GM21723 (cell line): ENCODE data around the gene CHST13.

Experiments used
- ATAC-seq: cut with Tn5 transposase; IDR thresholded peaks from one replicate; pipeline ENCODE4 v1.9.1; 2021; ENCODE audit warnings: mild to moderate bottlenecking, moderate library complexity; ENCODE audit not compliant: unreplicated experiment

CHST13 gene

DNA sequence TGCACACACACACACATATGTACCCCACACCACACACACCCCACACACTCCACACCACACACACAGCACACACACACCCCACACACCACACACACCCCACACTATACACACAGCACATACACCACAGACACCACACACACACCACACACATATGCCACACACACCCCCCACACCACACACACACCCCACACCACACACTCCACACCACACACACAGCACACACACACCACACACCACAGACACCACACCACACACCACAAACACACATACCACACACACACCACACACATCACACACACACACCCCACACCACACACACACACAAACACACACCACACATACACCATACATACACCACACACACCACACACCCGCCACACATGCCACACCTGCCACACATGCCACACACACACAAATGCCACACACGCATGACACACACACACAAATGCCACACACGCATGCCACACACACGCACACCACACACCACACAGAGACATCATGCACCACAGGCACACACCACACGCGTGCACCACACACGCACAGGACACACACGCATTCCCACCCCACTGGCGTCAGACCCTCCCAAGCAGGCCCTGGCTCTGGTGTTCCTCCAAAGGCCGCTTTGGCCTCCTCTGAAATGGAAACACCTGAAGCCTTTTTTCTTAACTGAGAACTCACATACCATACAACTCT lies 15.7 kb downstream of the CHST13 start:
- ATAC-seq, result no peak

DNA sequence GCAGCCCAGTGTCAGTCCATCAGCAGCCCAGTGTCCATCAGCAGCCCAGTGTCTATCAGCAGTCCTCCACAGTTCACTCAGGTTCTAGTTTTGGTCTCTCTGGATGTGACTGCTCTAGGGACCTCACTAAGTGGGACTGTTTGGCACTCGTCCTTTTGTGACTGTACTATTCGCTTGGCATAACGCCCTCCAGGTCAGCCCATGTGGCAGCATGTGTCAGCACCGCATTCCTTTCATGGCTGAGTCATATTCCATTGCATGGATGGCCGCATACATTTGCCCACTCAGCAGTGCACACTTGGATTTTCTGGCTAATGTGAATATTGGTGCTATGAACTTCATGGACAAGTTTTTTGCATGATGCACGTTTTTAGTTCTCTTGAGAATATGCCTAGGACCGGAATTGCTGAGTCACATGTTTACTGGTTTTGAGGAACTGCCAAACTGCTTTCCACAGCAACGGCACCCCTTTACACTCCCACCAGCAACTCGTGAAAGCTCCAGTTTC lies 16.4 kb downstream of the CHST13 start:
- no peak for ATAC-seq

DNA sequence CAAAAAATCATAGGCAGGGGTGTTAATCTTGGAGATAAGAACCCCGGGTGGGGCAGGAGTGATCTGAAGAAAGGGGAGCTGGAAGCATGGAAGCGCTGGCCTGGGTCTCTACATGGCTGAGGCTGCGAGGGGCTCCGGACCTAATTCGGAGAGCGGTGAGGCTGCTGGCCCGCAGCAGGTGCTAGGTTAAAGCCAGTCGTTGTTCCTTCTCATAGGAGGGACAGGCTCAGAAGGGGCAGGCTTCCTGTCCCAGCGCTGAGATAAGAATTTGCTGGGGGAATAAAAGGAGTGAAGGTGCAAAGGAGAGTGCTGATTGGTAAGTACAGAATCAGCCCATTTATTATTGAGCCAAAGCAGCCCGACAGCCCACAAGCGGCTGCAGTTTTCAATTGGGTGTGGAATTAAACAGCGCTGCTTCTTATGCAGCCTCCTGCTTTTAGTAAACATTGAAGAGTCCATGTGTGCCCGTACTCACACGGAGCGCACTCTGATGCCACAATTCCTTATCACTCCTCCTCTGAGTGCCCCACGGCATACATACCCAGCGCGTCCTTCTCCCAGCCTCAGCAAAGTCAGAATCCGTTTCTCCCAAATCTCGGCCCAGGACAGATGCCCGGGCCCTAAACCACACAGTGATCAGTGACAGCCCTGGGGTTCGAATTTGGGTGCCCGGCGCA lies 17.1 kb downstream of the CHST13 start:
- no peak for ATAC-seq

DNA sequence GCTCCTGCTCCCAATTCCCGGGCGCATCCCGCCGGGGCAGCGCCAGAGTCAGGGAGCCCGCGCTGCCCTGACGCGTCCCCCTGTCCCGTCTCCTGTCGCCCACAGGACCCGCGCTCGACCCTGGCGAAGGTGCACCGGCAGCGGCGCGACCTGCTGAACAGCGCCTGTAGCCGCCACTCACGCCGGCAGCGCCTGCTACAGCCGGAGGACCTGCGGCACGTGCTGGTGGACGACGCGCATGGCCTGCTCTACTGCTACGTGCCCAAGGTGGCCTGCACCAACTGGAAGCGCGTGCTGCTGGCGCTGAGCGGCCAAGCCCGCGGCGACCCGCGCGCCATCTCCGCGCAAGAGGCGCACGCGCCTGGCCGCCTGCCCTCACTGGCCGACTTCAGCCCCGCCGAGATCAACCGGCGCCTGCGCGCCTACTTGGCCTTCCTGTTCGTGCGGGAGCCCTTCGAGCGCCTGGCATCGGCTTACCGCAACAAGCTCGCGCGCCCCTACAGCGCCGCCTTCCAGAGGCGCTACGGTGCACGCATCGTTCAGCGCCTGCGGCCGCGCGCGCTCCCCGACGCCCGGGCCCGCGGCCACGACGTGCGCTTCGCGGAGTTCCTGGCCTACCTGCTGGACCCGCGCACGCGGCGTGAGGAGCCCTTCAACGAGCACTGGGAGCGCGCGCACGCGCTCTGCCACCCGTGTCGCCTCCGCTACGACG lies 17.8 kb downstream of the CHST13 start:
- ATAC-seq, result no peak

DNA sequence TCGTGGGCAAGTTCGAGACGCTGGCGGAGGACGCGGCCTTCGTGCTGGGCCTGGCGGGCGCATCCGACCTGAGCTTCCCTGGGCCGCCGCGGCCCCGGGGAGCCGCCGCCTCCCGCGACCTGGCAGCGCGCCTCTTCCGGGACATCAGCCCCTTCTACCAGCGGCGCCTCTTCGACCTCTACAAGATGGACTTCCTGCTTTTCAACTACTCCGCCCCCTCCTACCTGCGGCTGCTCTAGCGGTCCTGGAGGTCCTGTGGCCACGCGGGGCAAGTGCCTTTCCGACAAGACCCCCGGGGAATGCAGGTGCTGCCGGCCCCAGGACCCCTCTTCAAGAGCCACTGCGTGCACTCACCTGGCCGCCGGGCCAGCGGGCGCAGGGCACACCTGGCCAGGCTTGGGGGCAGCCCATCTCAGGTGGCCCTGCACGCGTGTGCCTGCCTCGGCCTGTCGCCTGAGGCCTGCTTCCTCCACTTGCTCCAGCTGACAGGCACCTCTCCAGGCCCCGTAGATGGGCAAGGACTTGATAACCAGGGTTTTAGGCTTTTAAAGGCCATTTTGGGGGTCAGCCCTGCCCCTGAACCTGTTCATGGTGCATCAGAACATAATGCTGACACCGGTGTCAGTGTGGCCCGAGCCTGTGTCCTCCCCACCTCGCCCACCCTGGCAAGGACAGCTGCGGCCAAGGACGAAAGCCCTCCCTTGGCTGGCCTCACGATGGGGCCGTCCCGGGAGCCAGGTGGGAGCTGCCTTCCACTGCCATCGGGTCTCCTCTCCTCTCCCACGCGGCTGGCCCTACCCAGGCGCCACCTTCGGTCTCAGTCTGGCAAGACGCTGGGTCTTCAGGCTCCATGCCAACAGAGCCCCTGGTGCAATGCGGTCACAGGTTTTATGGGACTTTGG lies 18.6 kb downstream of the CHST13 start:
- ATAC-seq, result no peak

DNA sequence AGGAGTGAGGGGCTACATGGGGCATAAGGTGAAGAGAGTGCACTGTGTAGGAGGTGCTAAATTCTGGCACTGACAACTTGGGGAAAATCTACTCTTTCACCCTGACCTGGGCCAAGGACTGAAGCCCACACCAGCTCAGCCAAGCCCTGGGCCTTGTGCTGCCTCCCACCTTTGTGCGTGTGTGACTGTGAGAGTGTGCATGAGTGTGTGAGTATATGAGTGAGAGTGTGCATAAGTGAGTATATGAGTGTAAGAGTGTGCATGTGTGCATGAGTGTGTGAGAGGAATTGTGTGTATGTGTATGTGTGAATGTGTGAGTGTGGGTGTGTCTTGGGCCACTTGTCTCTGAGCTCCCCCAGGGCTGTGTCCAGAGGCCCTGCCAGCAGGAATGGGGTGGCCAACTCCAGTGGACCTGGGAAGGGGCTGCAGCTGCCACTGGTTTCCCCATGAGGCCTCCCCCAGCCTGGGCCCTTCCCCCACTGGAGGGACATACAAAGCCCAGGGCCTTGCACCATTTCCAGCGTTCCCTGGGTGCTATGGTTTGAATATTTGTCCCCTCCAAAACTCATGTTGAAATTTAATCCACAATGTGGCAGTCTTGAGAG lies 19.6 kb downstream of the CHST13 start:
- ATAC-seq, result no peak

DNA sequence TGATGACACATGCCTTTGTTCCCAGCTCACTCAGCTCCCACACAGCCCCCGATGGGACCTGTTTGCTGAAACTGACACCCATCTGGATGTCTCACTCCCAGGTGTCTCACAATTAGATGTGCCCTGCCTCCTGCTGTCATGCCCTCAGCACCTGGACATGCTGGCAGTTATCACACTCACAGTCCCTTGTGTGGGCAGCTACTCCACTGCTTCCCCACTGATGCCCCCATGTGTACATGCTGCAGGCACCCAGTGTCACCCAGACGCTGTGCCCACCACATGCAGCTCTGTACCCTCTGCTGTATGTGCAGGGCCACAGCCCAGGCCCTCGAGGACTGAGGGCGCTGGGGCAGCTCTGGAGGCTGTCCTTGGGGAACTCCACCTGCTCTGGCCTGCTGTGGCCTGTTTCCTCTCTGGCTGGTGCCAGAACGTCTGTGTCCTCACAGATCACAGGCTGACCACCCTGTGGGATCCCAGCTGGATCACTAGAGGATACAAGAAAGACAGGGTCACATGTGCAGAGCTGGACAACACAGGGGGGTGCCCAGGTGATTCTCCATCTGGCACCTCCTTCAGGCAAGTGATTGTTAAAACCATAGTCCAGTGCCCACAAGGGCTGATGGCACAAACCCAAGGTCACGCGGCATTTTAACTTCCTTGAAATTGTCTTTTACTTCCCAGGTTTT lies 20.8 kb downstream of the CHST13 start:
- no peak for ATAC-seq

DNA sequence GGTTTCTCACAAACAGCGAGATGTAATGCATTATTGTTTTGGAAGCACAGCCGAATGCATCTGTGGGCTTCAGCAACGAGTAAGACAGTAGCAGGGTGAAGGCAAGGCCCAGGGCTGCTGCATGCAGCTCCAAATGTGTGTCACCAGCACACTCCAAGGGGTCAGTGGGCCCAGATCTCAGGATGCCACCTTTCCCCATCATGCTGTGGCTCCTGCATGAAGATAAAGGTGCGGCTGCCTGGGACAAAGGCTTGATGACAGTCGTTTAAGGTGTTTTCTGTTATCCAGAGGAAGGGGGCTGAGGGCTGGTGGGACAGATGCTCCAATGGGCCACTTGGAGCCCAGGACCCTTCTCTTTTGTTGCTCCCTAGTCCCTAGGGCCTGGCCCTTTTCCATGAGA lies 21.6 kb downstream of the CHST13 start:
- no peak for ATAC-seq

DNA sequence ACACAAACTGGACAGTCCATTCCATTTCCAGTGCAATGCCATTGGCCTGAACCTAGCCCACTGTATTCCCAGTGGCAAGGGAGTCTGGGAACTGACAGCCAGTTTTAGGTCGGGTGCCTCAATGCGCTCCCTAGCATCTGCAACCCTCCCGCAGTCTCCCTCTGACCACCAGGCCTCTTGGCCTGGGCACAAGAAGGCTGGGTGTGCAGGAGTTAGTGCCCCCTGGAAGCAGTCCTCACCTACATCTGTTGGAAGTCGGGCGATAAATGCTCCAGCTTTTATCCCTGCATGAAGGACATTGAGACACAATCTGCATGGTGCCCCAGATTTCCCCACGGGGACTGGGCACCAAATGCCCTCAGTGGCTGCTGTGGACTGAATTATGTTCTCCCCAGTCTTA lies 22.1 kb downstream of the CHST13 start:
- no peak for ATAC-seq

DNA sequence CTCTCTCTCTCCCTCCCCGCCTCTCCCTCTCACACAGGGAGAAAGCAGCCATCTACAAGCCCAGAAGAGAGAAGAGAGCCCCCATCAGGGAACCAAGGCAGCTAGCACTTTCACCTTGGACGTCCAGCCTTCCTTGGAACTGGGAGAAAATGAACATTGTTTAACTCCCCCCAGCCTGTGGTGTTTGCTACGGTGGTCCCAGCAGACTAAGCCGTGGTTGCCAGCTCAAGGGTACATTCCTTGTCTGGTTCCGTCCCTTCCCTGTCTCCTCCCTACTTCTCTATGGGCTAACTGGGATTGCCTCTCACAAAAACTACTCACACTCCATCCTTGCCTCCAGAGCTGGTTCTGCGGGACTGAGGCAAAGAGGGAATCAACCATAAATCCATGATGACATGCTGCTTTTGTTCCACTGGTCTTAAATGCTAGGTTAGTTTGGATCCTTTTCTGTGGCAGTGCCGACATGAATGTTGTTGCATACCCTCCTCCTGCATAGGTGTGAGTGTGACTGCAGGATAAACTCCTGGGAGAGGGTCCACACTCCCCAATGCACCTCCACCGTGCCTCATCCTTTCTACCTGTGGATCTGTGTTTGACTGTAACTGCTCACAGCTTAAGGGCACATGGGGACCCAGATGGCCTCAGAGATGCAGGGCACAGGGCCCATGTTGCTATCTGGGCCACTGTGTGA lies 22.7 kb downstream of the CHST13 start:
- no peak for ATAC-seq

DNA sequence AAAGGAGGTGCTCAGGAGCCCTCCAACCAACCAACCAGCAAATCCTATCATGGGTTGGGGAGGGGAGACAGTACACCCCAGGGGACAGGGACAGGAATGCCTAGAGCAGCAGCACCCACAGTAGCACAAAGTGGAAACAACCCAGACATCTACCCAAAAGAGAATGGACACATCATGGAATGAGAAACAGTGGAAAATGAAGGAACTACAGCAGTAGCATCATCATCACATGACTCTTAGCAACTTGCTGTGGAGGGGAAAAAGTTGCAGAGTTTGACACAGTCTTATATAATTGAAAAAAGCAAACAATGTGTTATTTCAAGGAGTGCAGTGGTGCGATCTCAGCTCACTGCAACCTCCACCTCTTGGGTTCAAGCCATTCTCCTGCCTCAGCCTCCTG lies 23.8 kb downstream of the CHST13 start:
- ATAC-seq, result no peak

DNA sequence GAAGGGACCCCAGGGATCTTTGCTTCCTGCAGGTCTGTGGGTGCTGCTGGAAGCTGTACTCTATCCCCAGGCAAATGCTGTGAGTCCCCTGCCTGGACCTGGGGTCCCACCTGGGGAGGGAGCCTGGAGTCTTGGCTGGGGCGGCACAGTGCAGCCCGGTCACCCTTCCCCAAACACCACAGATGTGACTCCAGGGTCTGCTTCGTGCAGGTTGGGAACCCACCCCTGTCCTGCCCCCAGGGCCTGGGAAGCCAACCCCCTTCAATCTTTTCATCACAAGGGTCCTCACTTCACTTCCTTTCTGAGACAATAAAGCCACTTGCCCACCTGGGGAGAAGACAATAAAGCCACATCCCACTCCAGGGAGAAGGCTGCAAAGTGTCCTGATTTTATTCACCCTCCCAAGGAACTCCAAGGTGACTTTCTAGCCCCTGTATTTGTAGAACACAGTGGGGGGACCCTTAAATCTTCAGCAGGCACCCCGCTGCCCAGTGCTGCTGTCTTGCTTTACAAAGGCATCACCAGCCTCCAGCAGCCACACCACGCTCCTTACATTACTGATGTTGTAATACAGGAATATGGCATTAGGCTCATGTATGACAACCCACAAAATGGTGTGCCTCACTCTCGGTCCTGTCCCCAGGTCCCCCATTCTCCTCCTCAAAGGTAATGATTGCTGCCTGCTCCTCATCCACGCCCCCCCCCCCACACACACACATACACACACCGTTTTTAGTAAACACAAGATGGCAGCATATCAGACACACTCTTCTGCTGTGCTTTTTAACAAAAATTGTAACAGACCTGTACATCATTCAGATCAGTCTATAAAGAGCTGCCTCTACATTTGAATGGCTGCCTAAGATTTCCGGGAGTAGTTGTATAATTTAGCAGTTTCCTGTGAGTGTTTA lies 24.9 kb downstream of the CHST13 start:
- ATAC-seq, result no peak

DNA sequence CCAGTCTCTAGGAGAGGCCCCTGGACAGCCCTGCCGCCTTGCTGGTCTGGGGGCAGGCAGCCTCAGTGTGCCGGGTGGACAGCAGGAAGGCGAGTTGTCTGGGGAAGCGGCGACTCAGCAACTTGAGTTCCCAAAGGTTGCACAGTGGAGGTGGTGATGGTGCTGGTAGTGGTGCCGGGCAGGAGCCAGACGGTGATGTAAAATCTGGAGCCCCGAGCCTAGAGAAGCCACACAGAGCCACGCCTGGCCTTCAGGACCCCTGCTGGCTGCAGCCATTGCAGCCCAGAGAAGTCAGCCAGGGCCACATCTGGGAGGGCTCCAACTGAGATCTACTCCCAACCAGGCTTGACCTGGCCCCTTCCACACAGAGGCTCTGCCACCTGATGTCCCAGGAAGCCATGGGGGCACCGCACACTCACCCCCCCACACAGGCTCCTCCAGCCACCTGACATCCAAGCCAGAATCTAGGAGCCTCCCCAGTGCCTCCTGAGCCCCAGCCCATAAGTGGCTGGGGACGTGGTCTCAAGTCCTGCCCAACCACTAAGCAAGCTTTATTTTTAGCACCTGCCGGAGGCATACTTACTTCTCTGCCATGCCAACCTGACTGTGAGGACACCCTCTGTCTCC lies 26.0 kb downstream of the CHST13 start:
- no peak for ATAC-seq

DNA sequence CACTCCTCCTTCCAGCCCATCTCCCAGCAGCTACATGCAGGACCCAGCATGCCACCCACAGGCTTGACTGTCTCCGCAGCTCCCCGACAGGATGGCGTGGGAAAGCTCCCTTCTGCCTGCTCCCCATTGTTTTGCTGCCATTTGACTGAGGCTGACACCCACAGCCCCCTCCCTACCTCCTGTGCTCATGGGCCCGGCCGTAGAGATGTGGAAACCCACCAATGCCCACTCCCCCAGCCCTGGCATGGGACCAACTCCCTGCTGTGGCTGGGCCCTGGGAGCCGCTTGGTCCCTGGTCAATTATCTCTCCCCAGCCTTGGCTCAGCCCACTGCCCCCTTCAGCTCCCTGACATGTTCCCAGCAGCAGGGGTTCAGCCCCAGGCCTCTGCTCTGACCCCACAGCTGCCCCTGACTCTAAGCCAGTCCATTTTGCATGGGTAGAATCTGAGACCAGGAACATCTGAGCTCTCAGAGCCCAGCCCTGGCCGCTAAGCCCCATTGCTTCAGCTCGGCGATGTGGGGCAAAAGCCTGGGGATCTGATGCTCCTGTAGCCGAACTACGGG lies 26.6 kb downstream of the CHST13 start:
- ATAC-seq, result no peak

DNA sequence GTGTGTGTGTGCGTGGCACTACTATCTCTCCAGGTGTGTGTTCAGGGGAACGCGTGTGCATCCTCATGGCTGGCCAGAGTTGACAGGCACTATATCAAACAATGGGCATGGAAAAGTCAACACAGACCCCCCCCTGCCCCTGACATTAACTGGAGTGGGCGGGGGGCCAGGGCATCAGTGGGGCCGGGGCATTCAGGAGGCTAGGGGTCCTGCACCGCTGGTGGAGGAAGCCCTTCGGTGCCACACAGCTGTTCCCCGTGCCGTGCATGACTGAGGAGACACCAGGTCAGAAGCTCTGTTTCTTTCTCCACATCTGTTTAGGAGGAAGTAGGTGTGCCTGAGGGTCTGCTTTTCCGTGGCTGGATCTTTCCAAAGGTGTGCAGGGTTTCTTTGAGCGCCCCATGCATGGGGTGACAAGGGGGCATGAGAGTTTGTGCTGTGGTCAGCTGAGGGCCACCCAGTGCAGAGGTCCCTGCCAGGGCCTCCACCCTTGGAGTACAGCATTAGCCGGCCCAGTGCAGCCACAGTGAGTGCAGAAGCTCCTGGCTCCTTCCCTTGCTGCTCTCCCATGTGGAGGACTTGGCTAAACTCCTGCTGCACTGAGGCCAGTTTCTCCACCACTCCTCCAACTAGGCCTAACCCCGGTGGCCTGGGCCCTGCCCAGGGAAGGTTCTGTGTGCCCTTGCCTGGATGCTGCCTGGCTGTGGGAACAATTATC lies 27.3 kb downstream of the CHST13 start:
- no peak for ATAC-seq

DNA sequence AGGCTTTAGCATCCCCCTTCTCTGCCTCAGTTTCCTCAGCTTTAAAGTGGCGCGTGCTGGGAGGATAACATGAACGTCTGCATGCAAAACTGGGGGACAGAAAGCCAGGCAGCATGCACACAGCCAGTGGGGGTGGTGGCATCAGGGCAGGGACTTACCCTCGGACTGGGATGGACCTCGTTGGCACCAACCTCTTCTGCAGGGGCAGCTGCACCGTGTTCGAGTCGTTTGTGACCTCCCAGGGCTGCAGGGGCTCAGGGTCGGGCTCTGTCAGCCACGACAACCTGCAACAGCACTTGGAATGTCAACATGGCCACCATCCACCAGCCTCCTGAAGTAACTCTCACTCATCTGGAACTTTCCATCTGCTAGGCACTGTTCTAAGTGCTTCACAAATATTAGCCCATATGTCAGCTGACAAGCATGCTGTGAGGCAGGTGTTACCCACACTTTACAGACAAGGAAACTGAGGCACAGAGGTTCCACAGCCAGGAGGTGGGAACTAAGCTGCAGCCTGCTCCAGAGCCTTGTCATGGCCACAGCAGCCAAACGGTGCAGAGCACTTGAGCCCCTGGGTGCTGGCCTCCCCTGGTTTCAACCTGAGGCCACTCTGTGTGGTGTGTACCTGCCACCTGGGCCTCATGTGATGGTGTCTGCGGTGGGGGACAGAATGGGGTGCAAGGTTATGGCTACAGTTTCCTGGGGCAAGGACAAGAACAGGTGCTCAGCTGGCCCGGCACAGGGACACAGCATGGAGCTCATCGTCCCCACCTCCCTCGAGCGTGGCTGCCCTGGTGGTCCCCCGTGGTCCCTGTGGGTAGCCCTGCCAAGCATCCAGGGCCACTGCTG lies 28.1 kb downstream of the CHST13 start:
- ATAC-seq, result no peak
